COLO829 (cell line): Measurements from ENCODE around the gene KCTD2.
"Not testable (repeated sequence)": the region's sequence is repeated elsewhere in the genome, so short reads cannot be mapped to it uniquely, and the experiment has no call there.

Source experiments
- DNase-seq: peaks from one replicate; pipeline ENCODE4 v3.0.0; 2012; ENCODE audit warnings: low spot score

The KCTD2 gene

DNA sequence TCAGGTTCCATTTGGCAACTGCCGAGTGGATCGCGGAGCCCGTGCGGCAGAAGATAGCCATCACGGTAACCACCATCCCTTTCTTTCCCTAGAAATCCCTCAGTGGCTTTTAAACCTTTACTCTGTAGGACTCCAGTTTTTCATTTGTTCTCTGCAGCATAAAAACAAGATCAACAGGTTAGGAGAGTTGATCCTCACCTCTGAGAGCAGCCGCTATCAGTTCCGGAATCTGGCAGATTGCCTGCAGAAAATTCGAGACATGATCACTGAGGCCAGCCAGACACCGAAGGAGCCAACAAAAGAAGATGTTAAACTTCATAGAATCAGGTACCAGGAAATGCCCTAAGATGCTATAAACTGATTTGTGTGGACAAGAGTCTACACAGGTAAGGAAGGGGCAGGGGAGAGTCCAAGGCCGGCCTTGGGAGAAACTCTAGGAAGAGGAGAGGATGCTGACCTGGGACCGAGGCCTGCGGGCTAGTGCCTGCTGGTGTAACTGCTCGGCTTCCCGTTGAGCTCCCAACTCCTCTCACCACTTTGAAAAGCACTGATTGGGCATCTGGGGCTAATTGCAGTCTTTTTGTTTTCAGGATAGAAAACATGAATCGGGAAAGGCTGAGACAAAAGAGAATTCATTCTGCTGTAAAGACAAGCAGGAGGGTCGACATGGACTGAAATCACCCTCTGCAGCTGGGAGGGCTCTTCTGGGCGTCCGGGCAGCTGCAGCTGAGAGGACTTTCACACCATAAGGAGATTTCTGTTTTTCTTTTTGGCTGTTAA is 26.5 kb upstream of the KCTD2 start:
- no peak for DNase-seq

DNA sequence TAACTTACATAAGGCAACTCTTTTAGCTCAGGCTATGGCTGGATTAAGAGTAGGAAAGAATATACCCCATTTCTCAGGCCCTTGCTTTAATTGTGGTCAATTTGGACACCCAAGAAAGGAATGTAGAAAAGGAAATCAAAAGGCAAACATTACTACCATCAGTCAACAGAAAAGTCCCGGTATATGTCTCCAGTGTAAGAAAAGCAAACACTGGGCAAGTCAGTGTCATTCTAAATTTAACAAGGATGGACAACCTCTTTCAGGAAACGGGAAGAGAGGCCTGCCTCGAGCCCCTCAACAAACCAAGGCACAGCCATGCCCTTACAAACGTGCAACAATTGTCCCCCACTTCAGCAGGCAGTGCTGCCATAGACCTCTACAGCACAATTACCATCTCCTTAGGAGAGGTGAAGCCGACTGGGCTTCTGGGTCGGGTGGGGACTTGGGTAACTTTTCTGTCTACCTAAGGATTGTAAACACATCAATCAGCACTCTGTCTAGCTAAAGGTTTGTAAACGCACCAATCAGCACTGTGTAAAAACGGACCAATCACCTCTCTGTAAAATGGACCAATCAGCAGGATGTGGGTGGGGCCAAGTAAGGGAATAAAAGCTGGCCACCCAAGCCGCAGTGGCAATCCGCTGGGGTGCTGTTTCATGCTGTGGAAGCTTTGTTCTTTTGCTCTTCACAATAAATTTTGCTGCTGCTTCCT is 22.2 kb upstream of the KCTD2 start:
- DNase-seq = no peak

DNA sequence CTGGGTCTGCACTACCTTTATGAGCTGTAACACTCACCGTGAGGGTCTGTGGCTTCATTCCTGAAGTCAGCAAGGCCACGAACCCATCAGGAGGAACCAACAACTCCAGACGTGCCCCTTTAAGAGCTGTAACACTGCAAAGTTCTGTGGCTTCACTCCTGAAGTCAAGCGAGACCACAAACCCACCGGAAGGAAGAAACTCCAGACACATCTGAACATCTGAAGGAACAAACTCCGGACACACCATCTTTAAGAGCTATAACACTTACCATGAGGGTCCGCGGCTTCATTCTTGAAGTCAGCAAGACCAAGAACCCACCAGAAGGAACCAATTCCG is 21.7 kb upstream of the KCTD2 start:
- DNase-seq = not testable (repeated sequence)

DNA sequence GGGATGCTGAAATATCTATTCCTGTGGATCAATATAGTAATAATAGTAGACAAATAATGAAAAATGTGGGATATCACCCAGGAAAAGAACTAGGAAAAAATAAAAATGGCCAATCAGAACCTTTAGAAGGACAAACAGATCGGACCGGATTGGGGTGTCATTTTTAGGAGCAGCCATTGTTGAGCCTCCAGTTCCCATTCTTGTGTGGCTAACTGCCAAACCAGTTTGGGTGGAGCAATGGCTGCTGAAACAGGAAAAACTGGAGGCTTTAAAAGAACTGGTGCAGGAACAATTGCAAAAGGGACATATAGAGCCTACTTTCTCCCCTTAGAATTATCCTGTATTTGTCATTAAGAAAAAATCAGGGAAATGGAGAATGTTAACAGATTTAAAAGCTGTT is 20.4 kb upstream of the KCTD2 start:
- DNase-seq = not testable (repeated sequence)

DNA sequence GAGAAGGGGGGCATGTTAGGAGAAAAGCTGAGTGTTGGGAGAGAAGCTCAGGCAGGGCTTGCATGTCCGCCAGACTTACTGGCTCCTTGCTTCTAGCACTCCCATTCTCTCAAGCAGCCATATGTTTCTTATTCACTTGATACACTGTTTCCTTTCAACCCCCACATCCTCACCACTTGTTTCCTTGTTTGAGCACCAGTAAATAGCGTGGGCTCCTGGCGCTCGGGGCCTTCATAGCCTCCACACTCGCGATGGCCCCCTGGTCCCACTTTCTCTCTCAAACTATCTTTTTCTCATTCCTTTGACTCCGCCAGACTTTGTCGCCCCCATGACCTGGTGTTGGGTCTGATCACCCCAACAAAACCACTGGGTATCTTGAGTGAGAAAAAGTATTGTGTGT is 16.9 kb upstream of the KCTD2 start:
- DNase-seq = no peak

DNA sequence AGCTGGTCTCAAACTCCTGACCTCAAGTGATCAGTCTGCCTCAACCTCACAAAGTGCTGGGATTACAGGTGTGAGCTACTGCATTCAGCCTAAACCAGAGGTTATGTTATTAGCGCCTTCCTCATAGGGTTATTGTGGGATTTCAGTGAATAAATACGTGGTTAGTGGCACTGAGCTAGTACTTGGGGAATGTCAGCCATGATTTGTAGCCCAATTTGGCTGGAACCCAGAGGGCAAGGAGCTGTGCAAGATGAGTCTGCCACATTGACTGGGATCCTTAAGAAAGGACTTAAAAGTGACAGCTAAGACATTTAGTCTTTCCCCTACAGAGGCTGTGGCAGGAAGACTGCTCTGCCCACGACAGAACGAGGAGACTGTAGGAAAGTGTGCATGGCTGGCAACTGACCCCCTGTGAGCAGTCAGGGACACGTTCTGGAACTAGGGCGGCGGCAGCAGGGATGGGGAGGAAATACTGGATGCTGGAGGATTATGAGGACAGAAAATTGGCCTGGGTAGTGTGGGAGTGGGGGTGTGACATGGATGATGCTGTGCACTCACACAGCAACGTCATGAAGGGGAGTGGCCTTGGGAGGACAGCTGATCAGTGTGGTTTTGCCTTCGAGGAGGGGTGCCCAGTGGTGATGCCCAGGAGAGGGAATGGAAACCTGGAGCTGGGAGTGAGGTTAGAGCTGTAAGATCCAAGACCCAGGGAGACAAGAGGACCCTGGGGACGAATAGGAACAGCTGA is 14.9 kb upstream of the KCTD2 start:
- peak; percentile 59 for DNase-seq

DNA sequence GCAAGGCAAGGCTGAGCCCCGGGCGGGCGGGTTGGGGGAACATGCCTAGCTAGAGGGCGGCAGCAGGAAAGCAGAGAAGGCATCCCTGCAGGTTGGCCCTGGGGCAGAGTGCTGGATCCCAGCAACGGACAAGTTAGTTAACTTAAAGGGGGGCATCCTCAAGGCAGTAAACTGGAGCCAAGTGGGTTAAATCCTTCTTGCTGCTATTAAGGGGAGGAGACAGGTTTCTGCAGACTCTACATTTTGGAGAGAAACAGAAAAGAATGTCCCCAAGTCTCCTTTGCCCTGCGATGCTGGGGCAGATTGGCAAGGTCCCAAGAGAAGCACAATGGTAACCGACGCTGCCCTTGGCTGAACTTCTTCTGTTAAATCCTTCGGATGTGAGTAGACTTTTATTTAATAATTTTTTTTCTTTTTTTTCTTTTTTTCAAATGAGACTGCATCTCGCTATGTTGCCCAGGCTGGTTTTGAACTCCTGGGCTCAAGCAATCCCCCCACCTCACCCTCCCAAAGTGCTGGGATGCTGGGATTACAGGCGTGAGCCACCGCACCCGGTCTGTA is 14.2 kb upstream of the KCTD2 start:
- DNase-seq = no peak

DNA sequence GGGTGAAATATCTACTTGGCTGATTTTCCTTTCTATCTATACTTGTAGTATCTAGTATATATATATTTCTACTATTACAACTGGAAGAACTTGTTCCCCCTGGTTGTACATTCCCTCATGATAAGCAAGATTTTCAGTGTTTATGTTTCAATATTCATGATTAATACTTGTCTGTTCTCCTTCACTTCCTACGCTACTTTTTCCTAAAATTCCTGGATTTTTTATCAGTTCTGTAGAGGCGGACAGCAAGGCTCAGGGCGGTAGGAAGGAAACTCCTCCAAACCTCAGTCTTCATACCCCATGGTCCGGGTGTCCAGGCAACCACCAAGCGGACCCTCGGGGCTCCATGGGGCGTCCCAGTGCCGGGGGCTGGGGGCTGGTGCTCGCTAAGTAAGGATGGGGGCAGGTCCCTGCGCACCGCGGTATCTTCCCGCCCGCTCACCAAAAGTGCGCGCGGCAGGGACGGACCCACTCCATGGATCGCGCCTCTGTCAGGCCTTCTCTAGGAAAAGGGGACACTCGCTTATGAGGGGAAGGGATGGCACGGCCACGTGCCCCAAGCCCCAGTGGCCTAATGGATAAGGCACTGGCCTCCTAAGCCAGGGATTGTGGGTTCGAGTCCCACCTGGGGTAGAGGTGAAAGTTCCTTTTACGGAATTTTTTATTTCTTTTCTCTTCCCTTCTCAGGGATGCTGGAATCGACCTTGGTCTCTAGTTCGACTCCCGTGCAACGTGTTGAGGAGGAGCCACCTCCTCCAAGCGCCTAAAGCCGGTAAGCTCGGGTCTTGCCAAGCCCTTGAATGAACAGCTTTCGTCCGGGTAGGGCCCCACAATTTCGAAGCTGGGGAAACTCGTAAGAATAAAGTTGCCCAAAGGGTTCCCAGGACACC is 13.4 kb upstream of the KCTD2 start:
- DNase-seq = peak; percentile 85

DNA sequence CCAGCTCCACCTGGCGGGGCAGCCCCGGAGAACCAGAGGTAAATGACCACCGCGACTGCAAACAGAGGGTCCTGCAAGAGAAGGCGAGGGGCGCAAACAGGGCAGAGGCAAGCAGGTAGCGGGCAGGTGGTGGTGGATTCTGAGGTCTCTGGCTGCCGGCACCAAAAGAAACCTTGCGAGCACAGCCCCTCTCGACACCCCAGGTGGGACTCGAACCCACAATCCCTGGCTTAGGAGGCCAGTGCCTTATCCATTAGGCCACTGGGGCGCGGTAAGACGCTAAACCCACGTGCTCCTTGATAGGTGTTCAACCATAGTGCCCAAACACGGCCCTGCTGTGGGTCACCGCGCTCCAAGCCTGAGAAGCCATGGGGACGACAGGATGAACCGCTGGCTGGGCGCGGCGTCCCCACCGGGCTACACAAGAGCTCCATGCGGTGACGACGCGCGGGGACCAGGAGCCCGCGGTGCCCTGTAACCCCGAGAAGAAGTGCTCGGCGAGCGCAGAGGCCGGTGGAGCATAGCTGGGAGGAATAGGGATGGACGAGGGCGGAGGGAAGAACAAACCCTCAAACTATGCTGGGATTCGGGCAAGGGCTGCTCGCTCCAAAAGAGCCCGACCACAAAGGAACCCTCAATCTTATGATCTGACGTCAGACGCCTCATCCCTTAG is 12.7 kb upstream of the KCTD2 start:
- DNase-seq = peak; percentile 76

DNA sequence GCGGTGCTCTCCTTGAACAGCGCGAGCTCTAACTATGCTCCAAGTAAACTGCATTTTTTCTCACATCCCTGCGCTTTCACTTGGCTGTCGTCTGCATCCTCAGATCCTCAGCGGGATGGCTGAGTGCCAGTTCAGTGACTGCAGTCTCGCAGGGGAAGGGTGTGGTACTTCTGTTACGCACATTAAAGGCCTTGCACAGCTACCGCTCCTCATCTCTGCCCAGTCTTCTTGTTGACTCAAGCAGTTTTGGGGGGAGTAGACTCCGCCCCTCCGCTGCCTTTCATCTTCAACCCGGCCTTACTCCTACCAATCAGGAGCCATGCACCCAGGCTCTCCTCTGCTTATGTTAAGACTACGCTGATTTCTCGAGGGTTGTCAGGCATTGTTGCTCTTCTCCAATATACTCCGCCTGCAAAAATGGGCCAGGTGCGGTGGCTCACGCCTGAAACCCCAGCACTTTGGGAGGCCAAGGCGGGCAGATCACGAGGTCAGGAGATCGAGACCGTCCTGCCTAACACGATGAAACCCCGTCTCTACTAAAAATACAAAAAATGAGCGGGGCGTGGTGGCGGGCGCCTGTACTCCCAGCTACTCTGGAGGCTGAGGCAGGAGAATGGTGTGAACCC is 10.3 kb upstream of the KCTD2 start:
- no peak for DNase-seq

DNA sequence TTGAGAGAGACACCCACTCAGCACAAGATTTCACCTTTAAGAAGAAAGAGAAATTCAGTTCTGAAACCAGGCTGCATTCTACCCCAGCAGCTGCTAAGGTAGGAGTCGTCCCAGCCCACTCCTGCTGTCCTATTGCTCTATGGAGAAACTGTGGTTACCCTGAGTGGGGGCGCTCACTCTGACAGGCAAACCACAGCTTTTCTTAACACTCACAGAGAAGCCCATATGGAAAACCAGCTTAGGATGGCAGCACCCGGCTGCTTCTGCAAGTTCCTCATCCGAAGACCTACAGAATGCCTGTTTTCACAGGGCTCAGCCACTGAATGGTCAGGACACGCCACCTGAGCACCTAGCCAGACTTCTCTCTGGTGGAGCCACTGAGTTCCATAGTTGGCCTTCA is 7.8 kb upstream of the KCTD2 start:
- no peak for DNase-seq

DNA sequence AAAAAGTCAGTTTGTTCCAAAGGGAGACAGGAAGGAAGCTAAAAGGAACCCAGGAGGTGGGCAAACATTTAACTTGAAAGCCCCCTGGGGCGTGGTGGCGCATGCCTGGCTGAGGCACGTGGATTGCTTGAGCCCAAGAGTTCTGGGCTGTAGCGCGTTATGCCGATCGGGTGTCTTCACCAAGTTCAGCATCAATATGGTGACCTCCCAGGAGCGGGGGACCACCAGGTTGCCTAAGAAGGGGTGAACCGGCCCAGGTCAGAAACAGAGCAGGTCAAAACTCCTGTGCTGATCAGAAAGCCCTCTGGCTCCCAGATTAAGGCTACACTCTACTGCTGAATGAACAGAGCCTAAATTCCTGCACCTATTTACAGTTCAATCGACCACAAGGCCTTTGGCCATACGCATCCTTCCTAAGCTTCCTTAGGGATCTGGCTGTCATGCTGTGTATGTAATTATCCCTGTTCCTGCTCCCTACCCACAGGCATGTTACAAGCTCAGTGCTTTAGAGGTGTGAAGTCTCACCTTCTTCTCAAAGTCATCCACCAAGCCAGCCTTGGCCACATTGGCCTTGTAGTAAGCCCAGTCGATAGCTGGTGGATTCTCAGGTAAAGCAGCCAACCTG is 5.3 kb upstream of the KCTD2 start:
- no peak for DNase-seq

DNA sequence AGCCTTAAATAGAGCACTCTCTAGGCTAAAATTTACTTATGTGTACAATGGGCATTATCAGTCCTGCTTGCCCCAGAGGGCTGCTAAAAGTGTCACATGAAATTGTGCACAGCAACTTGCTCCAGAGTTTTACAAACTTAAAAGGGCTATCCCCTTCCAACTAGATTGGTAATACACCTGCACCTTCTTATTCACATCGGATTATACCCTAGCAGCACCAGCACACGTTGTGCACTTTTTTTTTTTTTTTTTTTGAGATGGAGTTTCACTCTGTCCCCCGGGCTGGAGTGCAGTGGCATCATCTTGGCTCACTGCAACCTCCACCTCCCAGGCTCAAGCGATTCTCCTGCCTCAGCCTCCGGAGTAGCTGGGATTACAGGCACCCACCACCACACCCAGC is 3.2 kb upstream of the KCTD2 start:
- DNase-seq = not testable (repeated sequence)

DNA sequence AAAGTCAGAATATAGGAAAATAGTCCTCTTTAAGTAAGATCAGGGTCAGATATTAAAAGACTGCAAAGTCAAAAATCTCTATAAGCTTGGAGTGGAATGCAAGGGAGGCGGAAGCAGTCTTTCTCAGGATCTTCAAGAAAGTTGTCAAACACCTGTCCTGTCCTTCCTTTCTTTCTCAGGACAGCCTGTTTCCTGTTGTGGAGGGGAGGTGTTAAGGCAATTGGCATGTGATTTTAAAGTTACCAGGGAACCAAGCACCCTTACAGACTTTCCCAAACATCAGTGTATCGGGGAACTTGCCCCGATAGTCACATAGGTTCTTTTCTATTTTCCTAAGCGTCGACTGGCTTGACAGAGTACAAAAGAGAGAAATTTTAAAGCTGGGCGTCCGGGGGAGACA is 2.3 kb upstream of the KCTD2 start:
- no peak for DNase-seq

DNA sequence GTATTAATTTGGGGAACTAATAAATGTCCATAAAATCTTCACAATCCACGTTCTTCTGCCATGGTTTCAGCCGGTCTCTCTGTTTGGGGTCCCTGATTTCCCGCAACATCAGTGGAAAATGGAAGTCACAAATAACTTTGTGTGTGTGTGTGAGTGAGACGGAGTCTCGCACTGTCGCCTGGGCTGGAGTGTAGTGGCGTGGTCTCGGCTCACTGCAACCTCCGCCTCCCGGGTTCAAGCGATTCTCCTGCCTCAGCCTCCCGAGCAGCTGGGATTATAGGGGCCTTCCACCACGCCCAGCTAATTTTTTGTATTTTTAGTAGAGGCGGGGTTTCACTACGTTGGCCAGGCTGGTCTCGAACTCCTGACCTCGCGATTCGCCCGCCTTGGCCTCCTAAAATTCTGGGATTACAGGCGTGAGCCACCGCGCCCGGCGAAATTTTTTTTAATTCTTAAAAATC is 1.0 kb upstream of the KCTD2 start:
- not testable (repeated sequence) for DNase-seq

DNA sequence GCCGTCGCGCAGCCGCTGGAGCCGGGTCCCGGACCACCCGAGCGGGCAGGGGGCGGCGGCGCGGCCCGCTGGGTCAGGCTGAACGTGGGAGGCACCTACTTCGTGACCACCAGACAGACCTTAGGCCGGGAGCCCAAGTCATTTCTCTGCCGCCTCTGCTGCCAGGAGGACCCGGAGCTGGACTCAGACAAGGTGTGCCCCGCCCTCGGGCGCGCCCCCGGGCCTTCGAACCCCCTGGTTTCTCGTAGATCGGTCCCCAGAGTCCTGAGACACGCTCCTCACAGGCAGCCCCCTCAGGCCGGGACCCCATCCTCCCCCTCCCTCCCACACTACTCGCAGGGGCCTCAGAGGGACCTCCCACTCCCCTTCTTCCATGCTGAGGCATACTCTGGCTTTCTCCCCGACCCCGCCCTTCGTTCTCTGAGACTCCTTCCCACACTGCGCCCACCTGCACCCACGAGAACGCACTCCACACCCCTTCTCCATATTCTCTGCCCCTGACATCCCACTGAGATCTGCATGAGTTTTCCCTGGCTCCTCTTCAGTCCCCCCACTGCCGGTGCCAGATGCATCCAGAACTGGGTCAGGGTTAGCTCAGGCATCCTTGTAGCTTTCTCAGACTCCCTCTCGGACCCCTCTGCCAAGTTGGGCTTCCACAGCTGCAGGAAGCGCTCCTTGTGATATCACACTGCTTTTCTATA is 523 bp downstream of the KCTD2 start:
- DNase-seq = no peak

DNA sequence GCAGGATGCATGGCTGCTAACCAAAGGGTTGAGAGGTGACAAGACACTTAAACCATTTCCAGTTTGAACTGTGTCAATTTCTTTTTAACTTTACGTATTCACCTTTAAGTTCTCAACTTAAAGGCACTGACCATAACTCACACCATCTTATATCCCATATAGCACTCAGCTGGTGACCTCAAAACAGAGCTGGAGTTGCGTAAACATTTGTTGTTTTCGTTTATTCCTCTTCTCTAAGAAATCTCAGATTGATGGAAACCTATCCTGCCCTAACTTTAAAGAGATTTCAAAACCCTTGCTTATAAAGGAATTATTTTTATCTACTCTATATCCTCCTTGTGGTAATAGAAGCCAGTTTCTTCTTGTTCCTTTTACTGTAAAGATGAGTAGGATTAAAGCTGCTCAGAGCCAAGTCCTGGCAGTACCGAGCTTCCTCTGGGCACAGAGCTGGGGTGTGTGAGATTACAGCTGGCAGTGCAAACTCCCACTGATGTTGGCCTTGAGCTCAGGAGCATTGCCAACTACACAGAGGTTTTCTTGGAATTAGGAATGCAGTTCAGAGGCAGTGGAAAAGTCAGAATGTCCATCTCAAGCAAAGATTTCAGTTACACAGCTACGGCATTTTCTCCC is 1.3 kb downstream of the KCTD2 start:
- DNase-seq = no peak

DNA sequence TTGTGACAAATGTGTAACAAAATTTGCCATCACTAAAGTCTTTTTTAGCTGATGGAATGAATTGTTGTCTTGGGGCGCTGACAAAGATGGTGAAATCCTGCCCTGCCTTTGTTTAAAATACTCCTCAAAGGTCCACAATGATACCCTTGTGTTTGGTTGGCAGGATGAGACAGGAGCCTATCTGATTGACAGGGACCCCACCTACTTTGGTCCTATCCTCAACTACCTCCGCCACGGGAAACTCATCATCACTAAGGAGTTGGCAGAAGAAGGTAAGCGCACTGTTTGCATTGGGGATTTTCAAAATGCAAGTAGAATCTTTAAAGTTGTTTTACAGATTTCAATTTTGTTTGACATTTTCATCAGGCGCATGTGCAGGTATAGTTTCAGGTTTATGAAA is 2.0 kb downstream of the KCTD2 start:
- no peak for DNase-seq

DNA sequence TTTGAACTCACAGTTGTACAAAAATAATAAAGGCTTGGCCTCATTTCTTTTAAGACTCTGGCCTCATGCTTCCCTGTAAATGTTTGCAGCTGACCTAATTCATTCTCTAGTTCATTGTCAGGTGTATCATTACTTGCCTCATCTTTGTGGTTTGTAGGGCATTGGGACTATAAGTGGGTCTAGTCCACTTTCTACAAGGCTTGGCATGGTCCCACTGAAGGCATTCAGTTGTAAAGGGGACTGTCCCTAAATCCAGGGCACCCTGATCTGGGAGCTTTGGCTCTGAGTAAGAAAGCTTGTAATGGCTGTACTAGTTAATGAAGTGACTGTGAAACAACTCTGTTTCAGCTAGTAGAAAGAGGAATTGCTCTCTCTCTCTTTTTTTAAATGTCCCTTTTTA is 2.7 kb downstream of the KCTD2 start:
- DNase-seq = no peak
